ENCODE measurements around the gene AK9.

Gene AK9

GRCh38 chr6:109478841-109479624 is 212.0 kb downstream of the AK9 start:
- TF ChIP-seq CTCF (IDR thresholded peaks at IDR 0.05), result no peak
- Histone ChIP-seq H3K4me1 (ENCODE audit: control insufficient read depth in 1 of 2, insufficient read depth in 1 of 2, low read depth in 1 of 2, low read length in 1 of 2) (peaks cover 26 to 40% of the 10 kb centered on the region in 2 experiments), H3K36me3 (peaks cover 32% of the 10 kb centered on the region), H3K27me3 (no peaks in the 10 kb centered on the region), H3K9me3 (no peaks in the 10 kb centered on the region), H3K4me3 (ENCODE audit: low read depth in 1 of 2, low read length in 1 of 2) (no peak overlapping the region), H3K27ac (no peak overlapping the region)

GRCh38 chr6:109478222-109478805 is 212.7 kb downstream of the AK9 start:
- Histone ChIP-seq H3K4me1 (ENCODE audit: control insufficient read depth in 1 of 2, insufficient read depth in 1 of 2, low read depth in 1 of 2, low read length in 1 of 2) (peaks cover 22 to 35% of the 10 kb centered on the region in 2 experiments), H3K27ac (no peak overlapping the region), H3K9me3 (no peaks in the 10 kb centered on the region), H3K36me3 (peaks cover 37% of the 10 kb centered on the region), H3K4me3 (ENCODE audit: low read depth in 1 of 2, low read length in 1 of 2) (no peak overlapping the region), H3K27me3 (no peaks in the 10 kb centered on the region)
- TF ChIP-seq CTCF (IDR thresholded peaks at IDR 0.05), result no peak

DNA sequence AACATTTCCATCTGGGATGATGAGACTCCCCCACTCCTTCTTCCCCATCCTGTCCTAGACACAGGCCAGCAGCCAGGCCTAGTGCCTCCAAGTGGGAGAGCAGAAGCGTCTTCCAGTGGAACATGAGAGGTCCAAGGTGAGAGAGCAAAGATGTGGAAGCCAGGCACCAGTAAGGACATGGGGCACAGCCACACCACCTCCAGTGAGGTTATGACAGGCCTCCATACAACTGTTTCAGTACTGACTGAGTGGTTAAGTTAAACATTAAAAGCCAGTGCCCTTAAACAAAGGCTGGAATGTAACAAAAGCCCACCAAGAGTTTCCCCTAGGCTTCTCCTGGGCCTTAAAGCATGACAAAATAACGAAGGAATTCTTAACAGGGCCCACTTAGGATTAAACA is 213.3 kb downstream of the AK9 start:
- Histone ChIP-seq H3K4me3 (ENCODE audit: low read depth in 1 of 2, low read length in 1 of 2) (no peak overlapping the region), H3K27me3 (no peaks in the 10 kb centered on the region), H3K27ac (no peak overlapping the region), H3K36me3 (peaks cover 43% of the 10 kb centered on the region), H3K4me1 (ENCODE audit: control insufficient read depth in 1 of 2, insufficient read depth in 1 of 2, low read depth in 1 of 2, low read length in 1 of 2) (peaks cover 21 to 33% of the 10 kb centered on the region in 2 experiments), H3K9me3 (no peaks in the 10 kb centered on the region)
- no peak for TF ChIP-seq CTCF (IDR thresholded peaks at IDR 0.05)

DNA sequence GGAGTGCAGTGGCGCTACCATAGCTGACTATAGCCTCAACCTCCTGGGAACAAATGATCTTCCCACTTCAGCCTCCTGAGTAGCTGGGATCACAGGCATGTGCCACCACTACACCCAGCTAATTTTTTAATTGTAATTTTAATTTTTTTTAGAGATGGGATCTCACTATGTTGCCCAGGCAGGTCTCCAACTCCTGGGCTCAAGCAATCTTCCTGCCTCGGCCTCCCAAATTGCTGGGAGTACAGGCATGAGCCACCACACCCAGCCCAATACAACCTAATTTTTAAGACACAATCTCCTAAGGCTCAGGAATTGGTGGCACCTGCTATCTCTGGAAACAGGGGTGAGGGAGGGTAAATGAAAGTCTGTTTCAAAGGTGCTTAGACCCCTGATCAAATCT is 213.8 kb downstream of the AK9 start:
- no peaks in the 10 kb centered on the region for H3K9me3 ChIP-seq
- H3K4me1 ChIP-seq (ENCODE audit: control insufficient read depth in 1 of 2, insufficient read depth in 1 of 2, low read depth in 1 of 2, low read length in 1 of 2), result peaks cover 16 to 30% of the 10 kb centered on the region in 2 experiments
- H3K27ac ChIP-seq, result no peak overlapping the region
- H3K36me3 ChIP-seq, result peaks cover 43% of the 10 kb centered on the region
- H3K4me3 ChIP-seq (ENCODE audit: low read depth in 1 of 2, low read length in 1 of 2), result no peak overlapping the region
- no peaks in the 10 kb centered on the region for H3K27me3 ChIP-seq
- TF ChIP-seq CTCF (IDR thresholded peaks at IDR 0.05), result no peak

DNA sequence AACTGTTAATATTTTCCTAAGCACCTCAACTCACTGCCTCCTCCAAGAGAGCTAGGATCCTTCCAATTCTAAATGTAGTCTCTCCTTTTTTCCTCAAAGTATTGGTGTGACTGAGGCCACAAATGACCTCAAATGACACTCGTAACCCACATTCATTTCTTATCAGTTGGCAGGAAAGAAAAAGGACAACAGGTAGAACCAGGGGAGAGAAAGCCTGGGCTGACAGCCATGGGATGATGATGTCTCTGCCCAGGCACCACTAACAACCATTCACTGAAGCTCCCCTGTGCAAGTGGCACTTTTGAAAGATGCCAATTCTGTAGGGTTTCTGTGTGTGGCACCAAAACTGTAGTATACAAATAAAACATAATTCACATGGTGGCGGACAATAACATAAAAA is 215.4 kb downstream of the AK9 start:
- no peak overlapping the region for H3K27ac ChIP-seq
- no peak for TF ChIP-seq CTCF (IDR thresholded peaks at IDR 0.05)
- H3K9me3 ChIP-seq, result no peaks in the 10 kb centered on the region
- H3K27me3 ChIP-seq, result no peaks in the 10 kb centered on the region
- peaks cover 14 to 24% of the 10 kb centered on the region in 2 experiments for H3K4me1 ChIP-seq (ENCODE audit: control insufficient read depth in 1 of 2, insufficient read depth in 1 of 2, low read depth in 1 of 2, low read length in 1 of 2)
- H3K4me3 ChIP-seq (ENCODE audit: low read depth in 1 of 2, low read length in 1 of 2), result no peak overlapping the region
- peaks cover 43% of the 10 kb centered on the region for H3K36me3 ChIP-seq

All from neutrophil (primary cell).